Epithelial cell of esophagus (primary cell): ENCODE data around the gene RNF34.

Experiments used
- DNase-seq: peaks from one replicate; pipeline ENCODE4 v3.0.0; 2010; ENCODE audit warnings: low read depth
- H3K4me3 ChIP-seq: 2 replicates; pipeline ENCODE4 v1.5.1; 2011; ENCODE audit warnings: mild to moderate bottlenecking, low read length, control low read depth
- TF ChIP-seq, protein P1 (sequence below): IDR thresholded peaks from 2 replicates; pipeline ENCODE4 v1.5.1; 2011; ENCODE audit warnings: low read depth, mild to moderate bottlenecking, low read length, control low read depth, inconsistent platforms; ENCODE audit not compliant: insufficient read depth; ENCODE audit errors: missing control alignments

RNF34 gene

DNA sequence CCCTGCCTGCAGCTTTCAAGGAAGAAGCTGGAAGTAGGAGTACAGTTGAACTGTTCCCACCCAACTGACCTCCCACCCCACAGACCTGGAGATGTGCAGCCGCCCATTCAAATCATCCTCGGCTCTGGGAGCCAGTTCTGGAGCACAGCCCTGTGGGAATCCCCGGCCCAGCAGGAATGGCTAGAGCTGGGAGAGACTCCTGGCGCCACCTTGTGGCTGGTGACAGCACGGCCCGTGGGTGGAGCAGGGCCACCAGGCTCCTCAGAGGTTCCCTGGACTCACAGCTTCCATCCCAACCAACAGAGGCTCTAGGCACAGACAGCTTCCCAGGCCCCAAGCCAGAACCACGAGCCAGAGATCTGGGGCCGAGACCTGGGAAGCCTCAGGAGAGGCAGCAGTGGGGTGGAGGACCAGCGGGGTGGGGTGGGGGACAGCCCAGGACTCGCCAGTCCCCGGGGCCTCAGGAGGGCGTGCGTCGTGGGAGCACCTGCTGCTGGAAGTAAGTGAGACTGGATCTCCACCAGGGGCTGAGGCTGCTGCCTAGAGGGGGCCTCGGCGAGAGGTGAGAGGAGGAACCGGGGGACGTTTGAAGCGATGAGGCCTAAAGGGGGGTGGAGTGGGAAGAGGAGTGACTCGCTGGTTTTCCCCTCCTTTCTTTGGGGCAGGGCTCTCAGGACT, 43.4 kb downstream of the RNF34 start:
- DNase-seq = peak; percentile 83
- TF ChIP-seq, protein P1, sequence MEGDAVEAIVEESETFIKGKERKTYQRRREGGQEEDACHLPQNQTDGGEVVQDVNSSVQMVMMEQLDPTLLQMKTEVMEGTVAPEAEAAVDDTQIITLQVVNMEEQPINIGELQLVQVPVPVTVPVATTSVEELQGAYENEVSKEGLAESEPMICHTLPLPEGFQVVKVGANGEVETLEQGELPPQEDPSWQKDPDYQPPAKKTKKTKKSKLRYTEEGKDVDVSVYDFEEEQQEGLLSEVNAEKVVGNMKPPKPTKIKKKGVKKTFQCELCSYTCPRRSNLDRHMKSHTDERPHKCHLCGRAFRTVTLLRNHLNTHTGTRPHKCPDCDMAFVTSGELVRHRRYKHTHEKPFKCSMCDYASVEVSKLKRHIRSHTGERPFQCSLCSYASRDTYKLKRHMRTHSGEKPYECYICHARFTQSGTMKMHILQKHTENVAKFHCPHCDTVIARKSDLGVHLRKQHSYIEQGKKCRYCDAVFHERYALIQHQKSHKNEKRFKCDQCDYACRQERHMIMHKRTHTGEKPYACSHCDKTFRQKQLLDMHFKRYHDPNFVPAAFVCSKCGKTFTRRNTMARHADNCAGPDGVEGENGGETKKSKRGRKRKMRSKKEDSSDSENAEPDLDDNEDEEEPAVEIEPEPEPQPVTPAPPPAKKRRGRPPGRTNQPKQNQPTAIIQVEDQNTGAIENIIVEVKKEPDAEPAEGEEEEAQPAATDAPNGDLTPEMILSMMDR = peak; percentile 90

DNA sequence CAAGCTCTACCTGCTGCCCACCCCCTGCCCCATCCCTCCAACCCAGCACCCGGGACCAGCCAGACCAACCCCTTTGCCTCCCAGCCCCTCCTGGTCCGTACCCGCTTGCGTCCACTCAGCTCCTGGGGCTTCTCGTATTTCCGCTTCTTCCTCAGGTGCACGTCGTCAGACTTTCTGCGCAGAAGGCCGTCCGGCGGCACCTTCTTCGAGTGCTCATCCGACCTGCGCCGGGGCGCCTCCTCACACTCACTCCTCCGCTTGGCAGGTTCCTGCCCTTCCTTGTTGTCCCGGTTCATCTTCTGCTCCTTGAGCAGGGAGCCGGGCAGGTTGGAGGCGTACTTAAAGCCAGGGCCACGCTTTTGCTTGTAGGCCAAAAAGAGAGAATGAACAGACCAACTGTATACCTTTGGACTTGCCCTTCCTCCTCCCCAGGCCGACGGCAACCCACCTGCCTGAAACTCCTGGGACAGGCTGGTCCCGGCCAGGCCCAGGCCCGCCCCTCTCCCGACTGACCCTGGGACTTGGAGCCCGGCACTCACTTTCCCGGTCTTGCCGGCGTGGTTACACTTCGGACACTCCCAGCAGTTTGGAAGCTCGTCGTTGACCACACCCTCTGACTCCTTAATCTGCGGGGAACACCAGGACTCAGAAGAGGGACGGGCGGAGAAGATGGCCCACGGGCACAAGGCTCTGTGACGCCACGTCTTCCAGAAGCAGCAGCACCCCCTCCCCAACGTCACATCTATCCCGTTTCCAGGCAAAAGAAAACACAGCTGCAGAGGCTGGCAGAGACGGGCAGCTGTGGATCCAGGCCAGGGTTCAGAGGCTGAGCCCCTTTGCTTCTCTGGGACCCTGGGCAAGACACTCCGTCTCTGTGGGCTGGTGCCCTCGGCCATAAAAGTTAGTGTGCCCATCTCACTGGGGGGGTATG, 44.3 kb downstream of the RNF34 start:
- DNase-seq = no peak
- TF ChIP-seq, protein P1 = no peak
- no peak overlapping the region for H3K4me3 ChIP-seq

More for the DNA sequence above, 43.4 kb downstream of the RNF34 start:
- H3K4me3 ChIP-seq = no peak overlapping the region

DNA sequence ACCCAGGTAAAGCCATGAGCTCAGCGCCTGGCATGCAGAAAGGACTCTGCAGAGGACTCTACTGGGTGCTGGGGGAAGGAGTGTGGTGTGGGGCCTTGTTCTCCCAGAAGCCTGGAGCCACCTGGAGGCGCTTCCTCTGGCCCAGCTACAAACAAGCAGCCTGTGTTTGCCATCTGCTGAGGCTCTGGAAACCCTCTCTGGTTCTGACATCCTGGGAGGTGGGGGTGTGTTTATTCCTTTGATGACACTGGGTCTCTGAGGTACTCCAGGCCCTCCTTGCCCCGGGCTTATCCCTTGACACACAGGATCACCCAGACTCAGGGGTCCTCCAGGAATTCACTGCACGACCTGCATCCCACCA, 44.9 kb downstream of the RNF34 start:
- H3K4me3 ChIP-seq = no peak overlapping the region
- no peak for DNase-seq
- TF ChIP-seq, protein P1 = no peak

DNA sequence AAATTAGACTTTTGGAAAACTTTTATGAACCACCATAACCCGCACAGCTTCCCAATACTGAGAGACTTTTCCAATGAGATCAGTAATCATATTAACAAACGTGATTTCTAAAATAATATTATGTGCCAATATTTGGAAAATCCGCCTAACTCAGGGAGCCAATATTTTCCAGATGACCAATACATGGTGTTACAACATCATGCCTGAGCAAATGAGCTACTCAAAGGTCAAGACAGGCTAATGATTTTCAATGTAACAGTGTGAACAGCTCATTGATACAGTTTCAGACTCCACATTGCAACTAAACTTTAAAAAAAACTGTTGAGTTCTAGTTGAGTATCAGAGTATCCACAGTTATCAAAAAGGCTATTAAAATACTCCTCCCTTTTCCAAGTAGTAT, 46.8 kb downstream of the RNF34 start:
- H3K4me3 ChIP-seq = no peak overlapping the region
- no peak for DNase-seq
- TF ChIP-seq, protein P1 = no peak

DNA sequence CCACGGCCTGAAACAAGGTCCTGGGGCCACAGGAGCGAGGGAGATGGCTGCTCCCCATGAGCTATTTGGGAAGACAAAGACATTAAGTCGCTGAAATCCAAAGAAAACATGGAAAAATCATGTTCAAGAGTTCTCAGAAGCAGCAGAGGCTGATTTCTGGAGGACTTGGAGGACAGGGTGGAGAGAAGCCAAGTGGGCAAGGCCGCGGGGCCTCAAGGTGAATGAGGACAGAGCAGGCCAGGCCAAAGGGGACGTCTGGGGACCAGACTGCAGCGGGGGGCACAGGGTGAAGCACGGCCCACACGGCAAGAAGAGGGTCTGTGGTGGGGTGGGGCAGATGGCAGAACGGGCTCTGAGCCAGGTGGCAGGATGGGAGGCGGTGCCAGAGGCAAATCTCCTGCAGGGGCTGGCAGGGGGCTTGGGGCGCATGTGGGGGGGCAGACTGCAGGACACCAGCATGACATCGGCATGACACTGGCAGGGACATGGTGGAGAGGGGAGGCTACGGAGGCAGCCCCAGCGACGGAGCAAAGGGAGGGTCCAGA, 48.9 kb downstream of the RNF34 start:
- H3K4me3 ChIP-seq = no peak overlapping the region
- no peak for DNase-seq
- TF ChIP-seq, protein P1 = no peak

DNA sequence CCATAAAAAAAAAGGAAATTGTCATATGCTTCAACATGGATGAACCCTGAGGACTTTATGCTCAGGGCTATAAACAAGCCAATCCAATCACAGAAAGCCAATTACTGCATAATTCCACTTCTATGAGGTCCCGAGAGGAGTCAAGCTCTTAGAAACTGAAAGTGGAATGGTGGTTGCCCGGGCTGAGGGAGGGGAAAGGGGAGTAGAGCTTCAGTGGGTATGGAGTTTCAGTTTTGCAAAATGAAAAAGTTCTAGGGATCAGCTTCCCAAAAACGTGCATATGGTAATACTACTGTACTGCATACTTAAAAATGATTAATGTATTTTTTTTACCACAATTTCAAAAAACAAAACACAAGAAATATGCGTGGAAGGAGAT, 52.0 kb downstream of the RNF34 start:
- TF ChIP-seq, protein P1 = no peak
- no peak for DNase-seq
- no peak overlapping the region for H3K4me3 ChIP-seq
